ENCODE measurements around the gene FOXP4. TPM values are rescaled to one million over a fixed set of nuclear protein-coding genes. Genes with fewer than 3 reads are reported as not detected.

FOXP4 gene
- total RNA-seq, 1 donor from 2014 or later: 1.6 TPM

DNA sequence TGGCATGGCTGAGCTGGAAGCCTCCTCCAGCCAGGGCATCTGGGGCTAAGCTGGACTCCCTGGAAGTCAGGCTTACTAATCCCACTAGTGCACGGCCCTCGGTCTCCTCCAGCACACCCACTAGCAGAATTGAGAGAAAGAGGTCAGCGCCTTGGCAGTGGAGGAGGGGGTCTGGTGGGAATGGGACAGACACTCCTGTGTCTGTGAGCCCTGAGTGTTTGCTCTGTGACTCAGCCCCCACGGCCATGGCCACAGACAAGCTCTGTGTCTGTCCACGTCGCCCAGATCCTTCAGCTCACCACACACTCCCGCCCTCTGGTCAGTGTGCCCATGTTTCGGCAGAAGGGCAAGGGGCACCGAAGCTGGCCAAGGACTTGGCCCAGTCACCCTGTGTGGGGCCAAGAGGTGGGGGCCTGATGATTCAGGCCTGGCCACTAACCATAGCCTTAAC is 100.9 kb downstream of the FOXP4 start:
- H3K4me1 ChIP-seq (ENCODE audit: control insufficient read depth in 3 of 3, insufficient read depth in 3 of 3, low read length in 3 of 3): no peaks in the 10 kb centered on the region
- no peak overlapping the region for H3K27ac ChIP-seq (ENCODE audit: low read depth, low read length)
- no peak overlapping the region for H3K4me3 ChIP-seq (ENCODE audit: low read length in 3 of 3)
- H3K9ac ChIP-seq (ENCODE audit: low read depth in 1 of 3, low read length in 3 of 3): no peak overlapping the region
- H3K36me3 ChIP-seq (ENCODE audit: control insufficient read depth in 3 of 3, insufficient read depth in 3 of 3, low read length in 3 of 3): no peaks in the 10 kb centered on the region
- no peaks in the 10 kb centered on the region for H3K9me3 ChIP-seq (ENCODE audit: control insufficient read depth in 3 of 3, low read length in 3 of 3)
- H3K27me3 ChIP-seq (ENCODE audit: control insufficient read depth in 3 of 3, insufficient read depth in 3 of 3, low read length in 3 of 3): peaks cover 10 to 32% (median 12%) of the 10 kb centered on the region in 3 donors

DNA sequence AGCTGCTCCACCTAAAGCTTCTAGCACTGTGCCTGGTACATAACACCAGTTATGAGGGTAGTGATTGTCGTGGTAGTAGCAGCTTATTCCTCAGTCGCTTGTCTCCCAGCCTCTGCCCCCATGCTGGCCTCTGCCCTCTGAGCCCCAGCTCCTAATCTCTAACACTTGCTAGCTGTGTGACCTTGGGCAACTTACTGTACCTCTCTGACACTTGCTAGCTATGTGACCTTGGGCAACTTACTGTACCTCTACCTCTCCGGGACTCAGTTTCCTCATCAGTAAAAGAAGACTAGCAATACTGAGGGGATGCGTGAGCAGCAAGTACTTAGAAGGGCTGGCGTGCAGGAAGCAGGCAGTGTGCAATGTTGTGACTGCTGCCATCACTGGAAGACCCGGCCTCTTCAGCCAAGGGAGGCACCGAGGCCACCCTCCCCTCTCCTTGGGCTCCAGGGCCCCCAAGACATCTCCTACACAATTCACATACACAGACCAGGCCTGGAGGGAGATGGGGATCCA is 101.9 kb downstream of the FOXP4 start:
- Histone ChIP-seq H3K4me3 (ENCODE audit: low read length in 3 of 3) (no peak overlapping the region), H3K9ac (ENCODE audit: low read depth in 1 of 3, low read length in 3 of 3) (no peak overlapping the region), H3K27me3 (ENCODE audit: control insufficient read depth in 3 of 3, insufficient read depth in 3 of 3, low read length in 3 of 3) (peaks cover 10 to 32% (median 12%) of the 10 kb centered on the region in 3 donors), H3K27ac (ENCODE audit: low read depth, low read length) (no peak overlapping the region), H3K9me3 (ENCODE audit: control insufficient read depth in 3 of 3, low read length in 3 of 3) (no peaks in the 10 kb centered on the region), H3K4me1 (ENCODE audit: control insufficient read depth in 3 of 3, insufficient read depth in 3 of 3, low read length in 3 of 3) (no peaks in the 10 kb centered on the region), H3K36me3 (ENCODE audit: control insufficient read depth in 3 of 3, insufficient read depth in 3 of 3, low read length in 3 of 3) (no peaks in the 10 kb centered on the region)

DNA sequence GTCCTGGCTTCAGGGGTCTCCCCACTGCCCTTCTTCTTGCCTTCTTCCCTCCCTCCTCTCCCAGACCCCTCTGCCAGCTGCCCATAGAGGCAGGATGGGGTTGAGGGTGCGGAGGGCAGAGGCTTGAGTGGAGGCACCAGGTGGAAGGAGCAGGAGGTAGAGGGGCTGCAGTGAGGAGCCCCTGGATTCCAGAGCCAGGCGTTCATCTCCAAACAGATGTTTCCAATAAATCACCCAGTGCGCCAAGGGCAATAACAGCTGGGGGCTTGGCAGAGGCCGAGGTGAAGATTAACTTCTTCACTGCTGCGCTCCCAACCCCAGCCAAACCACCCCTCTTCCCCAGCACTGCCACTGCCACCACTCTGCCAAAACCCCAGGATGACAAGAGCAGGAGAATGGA is 102.7 kb downstream of the FOXP4 start:
- Histone ChIP-seq H3K36me3 (ENCODE audit: control insufficient read depth in 3 of 3, insufficient read depth in 3 of 3, low read length in 3 of 3) (no peaks in the 10 kb centered on the region), H3K9me3 (ENCODE audit: control insufficient read depth in 3 of 3, low read length in 3 of 3) (no peaks in the 10 kb centered on the region), H3K27me3 (ENCODE audit: control insufficient read depth in 3 of 3, insufficient read depth in 3 of 3, low read length in 3 of 3) (peaks cover 10 to 32% (median 12%) of the 10 kb centered on the region in 3 donors), H3K4me3 (ENCODE audit: low read length in 3 of 3) (no peak overlapping the region), H3K4me1 (ENCODE audit: control insufficient read depth in 3 of 3, insufficient read depth in 3 of 3, low read length in 3 of 3) (no peaks in the 10 kb centered on the region), H3K9ac (ENCODE audit: low read depth in 1 of 3, low read length in 3 of 3) (no peak overlapping the region), H3K27ac (ENCODE audit: low read depth, low read length) (no peak overlapping the region)

DNA sequence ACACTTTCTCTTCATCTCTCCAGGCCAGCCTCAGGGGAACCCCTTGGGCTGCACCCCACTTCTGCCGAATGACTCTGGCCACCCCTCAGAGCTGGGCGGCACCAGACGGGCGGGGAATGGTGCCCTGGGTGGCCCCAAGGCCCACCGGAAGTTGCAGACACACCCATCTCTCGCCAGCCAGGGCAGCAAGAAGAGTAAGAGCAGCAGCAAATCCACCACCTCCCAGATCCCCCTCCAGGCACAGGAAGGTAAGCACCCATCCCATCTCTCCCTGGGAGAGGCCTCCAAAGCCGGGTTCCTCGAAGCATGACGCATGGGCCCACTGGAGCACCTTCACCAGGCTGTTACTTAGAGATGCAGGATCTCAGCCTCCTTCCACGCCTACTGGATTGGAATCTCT is 103.4 kb downstream of the FOXP4 start:
- Histone ChIP-seq H3K4me3 (ENCODE audit: low read length in 3 of 3) (no peak overlapping the region), H3K9me3 (ENCODE audit: control insufficient read depth in 3 of 3, low read length in 3 of 3) (no peaks in the 10 kb centered on the region), H3K27ac (ENCODE audit: low read depth, low read length) (no peak overlapping the region), H3K4me1 (ENCODE audit: control insufficient read depth in 3 of 3, insufficient read depth in 3 of 3, low read length in 3 of 3) (no peaks in the 10 kb centered on the region), H3K27me3 (ENCODE audit: control insufficient read depth in 3 of 3, insufficient read depth in 3 of 3, low read length in 3 of 3) (peaks cover 10 to 32% (median 12%) of the 10 kb centered on the region in 3 donors), H3K36me3 (ENCODE audit: control insufficient read depth in 3 of 3, insufficient read depth in 3 of 3, low read length in 3 of 3) (no peaks in the 10 kb centered on the region), H3K9ac (ENCODE audit: low read depth in 1 of 3, low read length in 3 of 3) (no peak overlapping the region)

DNA sequence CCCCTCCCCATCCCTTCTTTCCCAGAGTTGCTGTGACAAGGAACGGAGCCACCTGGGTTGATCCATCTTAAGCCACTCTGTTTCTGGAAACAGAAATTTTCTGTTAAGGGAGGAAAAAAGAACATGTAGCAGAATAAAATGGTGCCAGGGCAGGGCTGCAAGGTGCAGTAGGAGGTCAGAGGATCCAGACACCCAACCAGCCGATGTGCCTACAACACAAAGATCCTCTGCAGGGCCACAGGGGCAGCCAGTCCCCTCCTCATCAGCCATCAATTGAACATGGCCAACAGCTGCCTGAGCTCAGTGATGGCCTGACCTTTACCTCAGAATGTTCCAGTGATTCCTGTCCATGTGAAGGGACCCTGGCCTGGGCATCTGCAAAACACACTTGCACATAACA is 103.9 kb downstream of the FOXP4 start:
- no peak overlapping the region for H3K4me3 ChIP-seq (ENCODE audit: low read length in 3 of 3)
- H3K4me1 ChIP-seq (ENCODE audit: control insufficient read depth in 3 of 3, insufficient read depth in 3 of 3, low read length in 3 of 3): no peaks in the 10 kb centered on the region
- H3K27me3 ChIP-seq (ENCODE audit: control insufficient read depth in 3 of 3, insufficient read depth in 3 of 3, low read length in 3 of 3): peaks cover 10 to 32% (median 12%) of the 10 kb centered on the region in 3 donors
- H3K27ac ChIP-seq (ENCODE audit: low read depth, low read length): no peak overlapping the region
- no peaks in the 10 kb centered on the region for H3K36me3 ChIP-seq (ENCODE audit: control insufficient read depth in 3 of 3, insufficient read depth in 3 of 3, low read length in 3 of 3)
- no peaks in the 10 kb centered on the region for H3K9me3 ChIP-seq (ENCODE audit: control insufficient read depth in 3 of 3, low read length in 3 of 3)
- no peak overlapping the region for H3K9ac ChIP-seq (ENCODE audit: low read depth in 1 of 3, low read length in 3 of 3)

DNA sequence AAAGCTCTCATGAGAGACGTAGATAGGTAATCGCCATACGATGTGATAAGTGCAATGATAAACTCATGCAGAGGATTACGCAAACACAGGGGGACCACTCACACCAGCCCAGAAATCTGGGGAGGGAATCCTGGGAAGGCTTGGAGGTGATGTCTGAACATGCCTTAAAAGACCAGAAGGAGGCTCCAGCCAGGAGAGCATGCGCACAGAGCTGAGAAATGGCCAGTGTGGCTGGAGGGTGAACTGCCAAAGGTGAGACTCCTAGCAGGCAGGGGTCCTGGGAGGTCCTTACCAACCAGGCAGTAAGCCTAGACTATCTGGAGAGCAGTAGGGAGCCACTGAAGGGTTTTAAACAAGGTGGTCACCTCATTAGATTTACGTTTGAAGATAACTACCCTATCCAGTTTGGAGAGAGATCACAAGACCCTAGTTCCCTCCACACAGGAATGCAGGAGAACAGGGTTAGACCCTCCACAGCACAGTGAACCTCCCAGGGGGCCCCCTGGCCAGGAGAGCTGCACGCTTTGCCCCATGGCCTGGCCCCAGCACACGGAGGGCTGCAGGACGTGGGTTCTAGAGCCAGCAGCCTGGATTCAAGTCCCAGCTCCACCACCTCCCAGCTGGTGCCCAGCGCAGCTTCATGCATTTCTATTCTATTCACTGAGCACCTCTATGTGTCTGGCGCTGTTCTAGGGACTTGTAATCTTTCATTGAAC is 105.2 kb downstream of the FOXP4 start:
- no peak overlapping the region for H3K27ac ChIP-seq (ENCODE audit: low read depth, low read length)
- peaks cover 0 to 6% (median 0%) of the 10 kb centered on the region in 3 donors for H3K4me1 ChIP-seq (ENCODE audit: control insufficient read depth in 3 of 3, insufficient read depth in 3 of 3, low read length in 3 of 3)
- H3K36me3 ChIP-seq (ENCODE audit: control insufficient read depth in 3 of 3, insufficient read depth in 3 of 3, low read length in 3 of 3): no peaks in the 10 kb centered on the region
- H3K9ac ChIP-seq (ENCODE audit: low read depth in 1 of 3, low read length in 3 of 3): no peak overlapping the region
- peaks cover 7 to 28% (median 10%) of the 10 kb centered on the region in 3 donors for H3K27me3 ChIP-seq (ENCODE audit: control insufficient read depth in 3 of 3, insufficient read depth in 3 of 3, low read length in 3 of 3)
- no peak overlapping the region for H3K4me3 ChIP-seq (ENCODE audit: low read length in 3 of 3)
- no peaks in the 10 kb centered on the region for H3K9me3 ChIP-seq (ENCODE audit: control insufficient read depth in 3 of 3, low read length in 3 of 3)

Small RNA genes within 50 kb of the gene (small RNA-seq; reads per million reads assigned to genes)
- 0.07 reads per million for gene MIR4641

Other genes with a start within 250 kb of the FOXP4 start
- not detected for gene NCR2, start 210.8 kb upstream of the FOXP4 start, total RNA-seq
- 37.1 TPM for gene MDFI, start 92.1 kb downstream of the FOXP4 start, total RNA-seq
- 7.8 TPM for gene TFEB, start 189.2 kb downstream of the FOXP4 start, total RNA-seq
- 0.52 TPM for gene PGC, start 201.0 kb downstream of the FOXP4 start, total RNA-seq
- gene FRS3, start 233.5 kb downstream of the FOXP4 start, total RNA-seq: 1.6 TPM
- gene PRICKLE4, start 234.4 kb downstream of the FOXP4 start, total RNA-seq: 2.6 TPM
- 92.4 TPM for gene TOMM6, start 241.3 kb downstream of the FOXP4 start, total RNA-seq

Data from skeletal muscle tissue (tissue), 5 donors.